Adipocyte (in vitro differentiated cells): ENCODE results near the gene CDC42BPA.
"Not testable (repeated sequence)": the region's sequence is repeated elsewhere in the genome, so short reads cannot be mapped to it uniquely, and the experiment has no call there.

Experiments used
- DNase-seq: peaks from one replicate; pipeline ENCODE4 v3.0.0-alpha.2; 2015; ENCODE audit warnings: low read depth
- H3K27me3 ChIP-seq: replicated peaks from 2 replicates; pipeline ENCODE4 v1.7.0; 2013; ENCODE audit warnings: mild to moderate bottlenecking, low read length, moderate library complexity; ENCODE audit not compliant: control insufficient read depth, insufficient read depth
- H3K36me3 ChIP-seq: 2 replicates; pipeline ENCODE4 v1.7.0; 2013; ENCODE audit warnings: low read length, mild to moderate bottlenecking, moderate library complexity; ENCODE audit not compliant: control insufficient read depth, insufficient read depth, severe bottlenecking
- H3K4me1 ChIP-seq: 2 replicates; pipeline ENCODE4 v1.7.0; 2013; ENCODE audit warnings: mild to moderate bottlenecking, low read length, moderate library complexity; ENCODE audit not compliant: control insufficient read depth, insufficient read depth
- H3K4me3 ChIP-seq: 2 replicates; pipeline ENCODE4 v1.7.0; 2013; ENCODE audit warnings: mild to moderate bottlenecking, low read length, moderate library complexity
- H3K9ac ChIP-seq: 2 replicates; pipeline ENCODE4 v1.7.0; 2013; ENCODE audit warnings: mild to moderate bottlenecking, low read length, moderate library complexity
- H3K9me3 ChIP-seq: 2 replicates; pipeline ENCODE4 v1.7.0; 2013; ENCODE audit warnings: mild to moderate bottlenecking, low read length, moderate library complexity; ENCODE audit not compliant: control insufficient read depth

CDC42BPA gene

DNA sequence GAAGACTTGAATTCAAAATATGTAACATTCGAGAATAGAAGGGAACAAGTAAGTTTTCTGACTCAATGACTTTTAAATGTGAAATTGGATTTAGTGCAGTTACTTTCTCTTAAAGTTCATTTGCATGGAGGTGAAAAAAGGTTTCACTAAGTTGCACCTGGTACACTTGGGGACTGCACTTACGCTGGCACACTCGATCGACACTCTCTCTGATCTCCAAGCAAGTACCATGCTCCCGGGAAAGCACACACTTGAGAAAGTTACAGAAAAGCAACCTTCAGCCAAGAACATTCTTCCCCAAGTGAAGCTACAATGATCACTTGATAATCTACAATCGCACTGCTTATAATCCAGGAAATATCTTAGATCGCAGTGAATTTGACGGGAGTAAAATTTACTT lies 315.1 kb downstream of the CDC42BPA start:
- Histone ChIP-seq H3K27me3 (no peaks in the 10 kb centered on the region), H3K9me3 (no peaks in the 10 kb centered on the region), H3K4me1 (no peaks in the 10 kb centered on the region), H3K4me3 (no peak overlapping the region), H3K9ac (no peak overlapping the region), H3K36me3 (peaks cover 28% of the 10 kb centered on the region)
- DNase-seq = no peak

DNA sequence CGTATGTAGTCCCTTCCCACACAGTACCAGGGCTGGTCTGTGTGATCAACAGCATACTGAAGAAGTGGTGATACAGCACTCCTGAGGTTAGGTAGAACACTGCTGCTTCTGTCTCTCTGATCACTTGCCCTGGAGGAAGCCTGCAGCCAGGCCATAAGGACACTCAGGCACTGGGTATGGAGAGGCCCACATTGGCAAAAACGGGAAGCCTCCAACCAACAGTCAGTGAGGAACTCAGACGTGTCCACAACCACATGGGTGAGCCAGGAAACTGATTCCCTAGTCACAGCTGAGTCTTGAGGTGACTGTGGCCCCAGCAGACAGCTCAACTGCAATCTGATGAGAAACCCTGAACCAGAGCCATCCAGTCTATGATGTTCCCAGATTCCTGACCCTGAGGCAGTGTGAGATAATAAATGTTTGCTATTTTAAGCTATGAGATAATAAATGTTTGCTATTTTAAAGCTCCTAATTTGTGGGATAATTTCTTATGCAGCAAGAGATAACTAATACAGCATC lies 315.7 kb downstream of the CDC42BPA start:
- Histone ChIP-seq H3K27me3 (no peaks in the 10 kb centered on the region), H3K4me3 (no peak overlapping the region), H3K4me1 (no peaks in the 10 kb centered on the region), H3K9ac (no peak overlapping the region), H3K36me3 (peaks cover 28% of the 10 kb centered on the region), H3K9me3 (no peaks in the 10 kb centered on the region)
- no peak for DNase-seq

DNA sequence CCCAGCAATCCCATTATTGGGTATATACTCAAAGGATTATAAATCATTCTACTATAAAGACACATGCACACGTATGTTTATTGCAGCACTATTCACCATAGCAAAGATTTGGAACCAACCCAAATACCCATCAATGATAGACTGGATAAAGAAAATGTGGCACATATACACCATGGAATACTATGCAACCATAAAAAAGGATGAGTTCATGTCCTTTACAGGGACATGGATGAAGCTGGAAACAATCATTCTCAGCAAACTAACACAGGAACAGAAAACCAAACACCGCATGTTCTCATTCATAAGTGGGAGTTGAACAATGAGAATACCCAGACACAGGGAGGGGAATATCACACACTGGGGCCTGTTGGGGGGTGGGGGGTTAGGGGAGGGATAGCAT lies 318.7 kb downstream of the CDC42BPA start:
- not testable (repeated sequence) for H3K9ac ChIP-seq, H3K9me3 ChIP-seq, H3K4me1 ChIP-seq, H3K27me3 ChIP-seq, H3K4me3 ChIP-seq, DNase-seq
- H3K36me3 ChIP-seq = peaks cover 25% of the 10 kb centered on the region

DNA sequence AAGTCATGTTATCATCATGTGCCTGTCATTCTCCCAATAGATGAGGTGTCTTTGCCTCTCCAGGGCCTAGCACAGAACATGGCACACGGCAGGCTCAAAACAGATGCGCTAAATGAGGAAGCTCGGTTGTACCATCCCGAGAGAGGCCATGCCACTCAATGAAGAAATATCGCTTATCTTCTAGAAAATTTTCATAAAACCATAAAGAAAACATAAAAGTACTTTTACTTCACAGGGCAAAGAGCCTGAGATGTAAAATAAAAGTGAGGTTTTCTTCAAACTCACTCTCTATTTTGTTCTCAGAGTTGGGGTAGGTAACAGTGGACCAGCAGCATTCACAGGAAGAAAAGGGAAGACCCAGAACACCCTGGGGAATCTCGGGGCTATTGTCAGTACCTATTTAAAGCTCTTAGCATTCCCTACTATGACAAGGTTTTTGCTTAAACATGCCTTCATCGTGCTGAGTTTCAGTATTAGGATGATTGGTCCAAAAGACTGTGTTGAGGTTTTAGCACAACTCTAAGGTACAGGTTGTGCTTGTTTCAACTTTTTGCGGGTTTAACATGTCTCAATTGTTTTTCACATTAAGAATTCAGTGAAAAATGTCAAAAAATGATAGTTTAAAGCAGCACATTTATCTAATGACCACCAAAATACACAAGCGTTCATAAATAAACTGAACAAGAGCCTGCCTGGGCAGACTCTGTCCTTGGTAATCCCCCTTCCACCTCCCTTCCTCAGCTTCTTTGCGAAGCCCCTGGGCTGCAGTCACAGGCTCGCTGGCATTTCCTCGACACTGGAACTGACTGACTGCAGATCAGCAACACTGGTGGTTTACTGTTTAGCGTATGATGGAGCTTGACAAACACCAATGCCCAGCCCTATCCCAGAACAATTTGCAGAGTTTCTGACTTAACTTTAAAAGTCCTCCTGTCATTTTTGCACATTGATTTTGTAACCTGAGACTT lies 322.6 kb downstream of the CDC42BPA start:
- no peak for DNase-seq

DNA sequence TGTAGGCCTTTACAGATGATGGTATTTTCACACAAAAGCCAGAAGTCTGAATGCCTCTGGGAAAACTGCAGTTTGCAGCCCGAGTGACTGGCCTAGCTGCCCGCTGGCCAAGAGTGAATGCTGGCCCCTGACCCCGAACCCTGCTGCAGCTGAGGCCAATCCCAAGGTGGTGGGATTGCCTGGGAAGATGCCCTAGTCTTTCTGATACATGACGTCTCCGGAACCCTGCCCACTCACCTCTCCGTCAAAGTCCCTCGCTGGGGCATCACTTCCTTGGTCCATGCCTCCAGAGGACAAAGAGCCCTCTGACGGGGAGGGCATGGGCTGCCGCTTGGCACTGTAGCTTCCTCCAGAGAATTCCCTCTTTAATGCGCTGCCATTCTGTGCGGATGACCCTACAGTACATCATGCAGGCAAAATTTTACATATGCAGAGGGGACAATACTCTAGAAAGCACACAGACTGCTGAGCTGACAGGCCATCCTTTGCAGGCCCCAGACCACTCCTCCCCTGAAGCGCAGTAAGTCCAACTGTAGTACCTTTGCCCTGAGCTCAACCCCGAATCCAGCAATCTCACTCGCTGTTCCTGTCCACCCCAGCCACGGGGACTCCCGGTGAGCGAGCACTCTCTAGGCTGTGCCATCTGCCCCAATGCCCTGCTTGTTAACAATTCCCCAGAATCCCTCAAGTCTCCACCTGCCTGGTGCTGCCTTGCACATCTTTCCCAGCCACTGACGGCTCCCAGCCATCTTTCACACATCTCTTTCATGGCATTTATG lies 323.5 kb downstream of the CDC42BPA start:
- Histone ChIP-seq H3K9ac (no peak overlapping the region), H3K4me1 (no peaks in the 10 kb centered on the region), H3K36me3 (peaks cover 16% of the 10 kb centered on the region), H3K4me3 (no peak overlapping the region), H3K9me3 (no peaks in the 10 kb centered on the region), H3K27me3 (no peaks in the 10 kb centered on the region)
- DNase-seq = no peak

More for the DNA sequence above, 322.6 kb downstream of the CDC42BPA start:
- Histone ChIP-seq H3K9ac (no peak overlapping the region), H3K4me1 (no peaks in the 10 kb centered on the region), H3K4me3 (no peak overlapping the region), H3K9me3 (no peaks in the 10 kb centered on the region), H3K36me3 (peaks cover 16% of the 10 kb centered on the region), H3K27me3 (no peaks in the 10 kb centered on the region)

DNA sequence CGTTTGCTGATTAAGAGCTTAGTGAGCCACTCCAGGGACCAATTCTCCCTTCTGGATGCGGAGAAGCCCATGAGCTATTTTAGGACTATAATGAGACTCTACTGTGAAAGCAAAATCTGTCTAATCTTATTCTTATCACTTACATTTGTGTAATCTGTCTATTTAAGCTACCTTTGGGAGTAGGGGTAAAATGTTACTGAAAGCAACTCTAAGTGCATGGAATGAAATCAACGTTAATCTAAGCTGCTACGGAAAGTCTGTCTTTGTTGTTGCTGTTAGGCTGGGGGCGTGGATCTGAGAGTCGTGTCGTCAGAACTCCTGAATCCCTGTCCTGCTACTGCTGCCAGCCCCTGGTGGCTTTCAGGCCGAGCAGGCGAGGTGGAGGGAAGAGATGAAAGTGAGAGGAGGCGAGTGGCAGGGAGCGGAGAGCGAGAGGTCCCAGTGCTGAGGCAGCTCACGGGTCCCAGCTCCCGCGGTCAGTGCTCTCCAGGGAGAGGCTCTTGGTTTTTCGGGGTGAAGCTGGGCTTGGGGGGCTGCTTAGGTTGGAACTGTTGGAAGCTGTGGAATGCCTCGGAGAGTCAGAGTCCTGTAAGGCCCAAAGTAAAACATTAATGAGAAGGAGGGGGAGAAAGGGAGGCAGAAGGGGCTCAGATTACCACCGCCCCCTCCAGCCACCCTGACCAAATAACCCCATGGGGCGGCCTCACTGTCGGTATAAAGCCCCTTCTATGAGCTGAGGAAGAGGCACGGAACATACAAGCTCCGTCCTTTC lies 324.3 kb downstream of the CDC42BPA start:
- no peaks in the 10 kb centered on the region for H3K9me3 ChIP-seq
- no peak overlapping the region for H3K4me3 ChIP-seq
- no peak overlapping the region for H3K9ac ChIP-seq
- H3K27me3 ChIP-seq = no peaks in the 10 kb centered on the region
- H3K36me3 ChIP-seq = peaks cover 16% of the 10 kb centered on the region
- peaks cover under 1% of the 10 kb centered on the region for H3K4me1 ChIP-seq
- DNase-seq = no peak

DNA sequence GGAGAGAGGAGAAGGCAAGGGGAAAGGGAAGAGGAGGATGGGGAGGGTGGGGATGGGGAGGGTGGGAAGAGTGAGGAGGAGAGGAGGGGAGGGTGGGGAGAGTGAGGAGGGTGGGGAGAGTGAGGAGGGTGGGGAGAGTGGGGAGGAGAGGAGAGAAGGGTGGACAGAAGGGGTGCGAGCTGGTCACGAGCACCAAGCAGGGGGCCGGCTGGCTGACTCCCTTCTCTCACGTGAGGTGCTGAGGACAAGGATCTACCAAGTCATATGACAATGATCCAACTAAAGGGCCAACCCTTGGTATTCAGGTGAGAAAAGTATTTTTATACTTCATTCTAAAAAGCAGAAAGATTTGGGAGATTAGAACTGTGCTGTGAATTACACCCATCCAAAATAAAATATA lies 326.4 kb downstream of the CDC42BPA start:
- no peak overlapping the region for H3K9ac ChIP-seq
- peaks cover 27% of the 10 kb centered on the region for H3K36me3 ChIP-seq
- H3K4me1 ChIP-seq = peaks cover 4% of the 10 kb centered on the region
- no peaks in the 10 kb centered on the region for H3K27me3 ChIP-seq
- H3K9me3 ChIP-seq = no peaks in the 10 kb centered on the region
- no peak for DNase-seq
- no peak overlapping the region for H3K4me3 ChIP-seq

DNA sequence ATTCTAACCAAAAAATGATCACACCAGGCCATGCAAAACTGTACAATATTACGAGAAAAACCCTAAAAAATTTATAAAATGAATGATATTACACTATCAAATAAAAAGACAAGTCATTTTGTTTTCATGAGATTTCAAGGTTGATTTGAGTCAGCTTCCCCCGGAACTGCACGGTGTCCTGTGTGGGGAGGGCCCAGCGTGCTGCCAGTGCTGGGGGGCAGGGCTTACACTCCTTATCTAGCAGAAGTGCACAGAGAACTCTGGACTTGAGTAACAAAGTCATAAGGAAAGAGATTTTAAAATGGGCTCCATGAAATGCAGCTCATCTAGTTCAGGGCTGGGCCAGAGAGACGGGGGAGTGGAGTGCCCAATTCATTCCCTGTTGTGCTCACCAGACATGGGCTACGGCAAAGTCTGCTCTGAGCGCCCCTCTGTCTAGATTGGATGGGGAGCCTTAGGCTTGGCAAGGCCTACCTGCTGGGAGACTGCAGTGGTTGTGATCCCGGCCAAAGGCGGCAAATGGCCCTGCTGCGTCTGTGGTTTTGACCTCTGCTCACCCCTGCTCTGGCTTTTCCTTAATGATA lies 328.1 kb downstream of the CDC42BPA start:
- Histone ChIP-seq H3K4me1 (peaks cover 4% of the 10 kb centered on the region), H3K36me3 (peaks cover 43% of the 10 kb centered on the region), H3K4me3 (no peak overlapping the region), H3K9me3 (no peaks in the 10 kb centered on the region), H3K27me3 (no peaks in the 10 kb centered on the region), H3K9ac (no peak overlapping the region)
- DNase-seq = no peak

DNA sequence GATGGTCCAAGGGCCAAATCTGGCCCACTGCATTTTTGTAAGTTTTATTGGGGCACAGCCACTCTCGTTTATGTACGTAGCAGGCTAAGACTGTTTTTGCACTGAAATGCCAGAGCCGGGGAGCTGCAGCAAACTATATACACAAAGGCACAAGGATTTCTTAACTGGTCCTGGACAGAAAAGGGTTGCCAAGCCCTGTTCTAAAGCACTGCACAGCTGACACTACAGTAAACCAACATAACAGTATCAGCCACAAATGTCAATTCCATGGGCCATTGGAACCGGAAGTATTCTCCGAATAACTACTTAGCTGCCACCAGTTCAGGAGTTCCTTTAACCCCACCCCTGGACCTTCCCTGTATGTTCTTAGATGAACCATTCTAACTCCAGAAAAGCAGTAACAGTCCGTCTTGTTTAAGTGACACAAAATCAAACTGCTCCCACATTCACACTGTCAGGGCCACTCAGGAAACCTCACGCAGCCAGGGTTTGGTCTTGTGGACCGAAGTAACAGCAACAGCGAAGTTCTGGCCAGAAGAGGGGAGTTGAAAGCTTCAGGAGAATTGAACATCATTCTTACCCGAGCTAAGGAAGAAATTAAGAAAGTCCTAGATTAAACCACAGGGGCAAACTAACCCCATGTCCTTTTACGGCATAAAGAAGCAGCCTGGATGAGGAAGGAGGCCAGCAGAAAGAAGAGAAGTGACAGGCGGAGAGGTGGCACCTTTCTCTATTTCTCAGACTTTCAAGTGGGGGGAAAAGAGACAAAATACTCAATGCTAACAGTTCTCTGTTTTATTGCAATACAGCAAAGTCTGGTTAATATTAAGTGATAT lies 329.0 kb downstream of the CDC42BPA start:
- DNase-seq = no peak
- Histone ChIP-seq H3K36me3 (peaks cover 42% of the 10 kb centered on the region), H3K9me3 (no peaks in the 10 kb centered on the region), H3K4me1 (peaks cover 4% of the 10 kb centered on the region), H3K27me3 (no peaks in the 10 kb centered on the region), H3K9ac (no peak overlapping the region), H3K4me3 (no peak overlapping the region)

DNA sequence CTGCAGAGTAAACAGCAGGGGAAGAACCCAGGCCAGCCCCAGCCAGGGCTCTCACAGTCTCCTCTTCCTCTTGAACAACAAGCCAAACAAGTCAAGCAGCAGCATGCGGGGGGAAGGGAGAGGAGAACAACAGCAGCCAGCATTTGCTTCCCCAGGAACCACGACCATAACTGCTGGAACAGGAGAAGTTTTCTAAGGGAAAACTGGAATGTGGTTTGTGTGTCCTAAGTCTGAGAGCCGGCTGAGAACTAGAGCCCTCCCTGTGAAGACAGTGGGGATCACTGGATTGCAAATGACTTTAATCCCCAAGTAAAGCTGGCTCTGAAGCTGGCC lies 330.0 kb downstream of the CDC42BPA start:
- Histone ChIP-seq H3K9ac (no peak overlapping the region), H3K4me1 (peaks cover 4% of the 10 kb centered on the region), H3K9me3 (no peaks in the 10 kb centered on the region), H3K4me3 (no peak overlapping the region), H3K27me3 (no peaks in the 10 kb centered on the region), H3K36me3 (peaks cover 36% of the 10 kb centered on the region)
- DNase-seq = no peak
